GM23248 (cell line): Measurements from ENCODE around the gene GVQW3. TPM values are rescaled to one million over a fixed set of nuclear protein-coding genes. Genes with fewer than 3 reads are reported as not detected.
A peak's percentile ranks its signal among the peaks of the same experiment; 100 is the strongest.

Experiments used
- DNase-seq: peaks from one replicate; pipeline ENCODE4 v3.0.0-alpha.2; 2015
- H2AFZ ChIP-seq: fragments of 200-600 bp; sonication (generic); 2 replicates; pipeline ENCODE4 v1.6.1; 2016; ENCODE audit warnings: antibody characterized with exemption
- H3F3A ChIP-seq: fragments of 200-600 bp; sonication (generic); 2 replicates; pipeline ENCODE4 v1.6.1; 2016; ENCODE audit warnings: mild to moderate bottlenecking, antibody characterized with exemption, mixed run types; ENCODE audit not compliant: insufficient read depth
- H3K27ac ChIP-seq: fragments of 200-600 bp; sonication (generic); 2 replicates; pipeline ENCODE4 v1.5.1; 2016; ENCODE audit warnings: mild to moderate bottlenecking
- H3K27me3 ChIP-seq: fragments of 200-600 bp; sonication (generic); replicated peaks from 2 replicates; pipeline ENCODE4 v1.6.1; 2016; ENCODE audit warnings: mild to moderate bottlenecking; ENCODE audit not compliant: insufficient read depth
- H3K36me3 ChIP-seq: fragments of 200-600 bp; sonication (generic); 2 replicates; pipeline ENCODE4 v1.6.1; 2016; ENCODE audit warnings: low read depth, mild to moderate bottlenecking
- H3K4me1 ChIP-seq: fragments of 200-600 bp; sonication (generic); 2 replicates; pipeline ENCODE4 v1.6.1; 2016; ENCODE audit warnings: mild to moderate bottlenecking; ENCODE audit not compliant: insufficient read depth
- H3K4me2 ChIP-seq: fragments of 200-600 bp; sonication (generic); one replicate; pipeline ENCODE4 v1.6.1; 2016; ENCODE audit warnings: mild to moderate bottlenecking; ENCODE audit not compliant: unreplicated experiment
- H3K4me3 ChIP-seq: fragments of 200-600 bp; sonication (generic); 2 replicates; pipeline ENCODE4 v1.5.1; 2016; ENCODE audit warnings: mild to moderate bottlenecking
- H3K79me2 ChIP-seq: fragments of 200-600 bp; sonication (generic); 2 replicates; pipeline ENCODE4 v1.6.1; 2016; ENCODE audit warnings: mild to moderate bottlenecking; ENCODE audit not compliant: insufficient read depth
- H3K9ac ChIP-seq: fragments of 200-600 bp; sonication (generic); 2 replicates; pipeline ENCODE4 v1.6.1; 2016; ENCODE audit warnings: mild to moderate bottlenecking
- H3K9me2 ChIP-seq: fragments of 200-600 bp; sonication (generic); 2 replicates; pipeline ENCODE4 v1.6.1; 2016; ENCODE audit warnings: mixed run types, mild to moderate bottlenecking, moderate library complexity; ENCODE audit not compliant: insufficient read depth
- H3K9me3 ChIP-seq: fragments of 200-600 bp; sonication (generic); one replicate; pipeline ENCODE4 v1.6.1; 2017; ENCODE audit warnings: low read depth
- H4K20me1 ChIP-seq: fragments of 200-600 bp; sonication (generic); 2 replicates; pipeline ENCODE4 v1.6.0; 2016; ENCODE audit not compliant: insufficient read depth
- EZH2 ChIP-seq: fragments of 200-600 bp; sonication (generic); IDR thresholded peaks from 2 replicates; pipeline ENCODE4 v1.6.1; 2018; ENCODE audit warnings: antibody characterized with exemption, mild to moderate bottlenecking; ENCODE audit not compliant: insufficient read depth, poor library complexity, severe bottlenecking
- EZH2phosphoT487 ChIP-seq: fragments of 200-600 bp; sonication (generic); IDR thresholded peaks from 2 replicates; pipeline ENCODE4 v1.6.1; 2018; ENCODE audit warnings: antibody characterized with exemption, moderate library complexity, mild to moderate bottlenecking, low read depth; ENCODE audit not compliant: insufficient read depth
- WGBS, 2 experiments: methylation state at CpG; one replicate each; pipeline ENCODE4 v1.1.6; 2015 to 2017; ENCODE audit warnings: low lambda C conversion rate in 2 of 2, low coverage in 1 of 2; ENCODE audit errors: missing lambda C conversion rate in 2 of 2; 5-methylcytosine and 5-hydroxymethylcytosine counted together
- in situ Hi-C: fragments of 300-500 bp; cut with MboI; formaldehyde crosslinking; loops from 2 replicates; pipeline ENCODE4 v1.15.0; 2020
- polyA plus RNA-seq: library from polyadenylated mRNA; unstranded; fragments of >200 nt; fragmentation: Nextera tagmentation; extraction: Ambion mirVana; gene quantifications from 2 replicates; pipeline ENCODE4 v1.2.1, GENCODE V29; 2016
- total RNA-seq: library from RNA; depleted of rRNA; stranded (reverse); fragments of >200 nt; shearing (Covaris generic); gene quantifications from 2 replicates; pipeline ENCODE4 v1.2.3, GENCODE V29; 2014

The GVQW3 gene
- total and polyA plus RNA-seq, 2 experiments from 2014 or later = 0.54 to 0.76 TPM

DNA sequence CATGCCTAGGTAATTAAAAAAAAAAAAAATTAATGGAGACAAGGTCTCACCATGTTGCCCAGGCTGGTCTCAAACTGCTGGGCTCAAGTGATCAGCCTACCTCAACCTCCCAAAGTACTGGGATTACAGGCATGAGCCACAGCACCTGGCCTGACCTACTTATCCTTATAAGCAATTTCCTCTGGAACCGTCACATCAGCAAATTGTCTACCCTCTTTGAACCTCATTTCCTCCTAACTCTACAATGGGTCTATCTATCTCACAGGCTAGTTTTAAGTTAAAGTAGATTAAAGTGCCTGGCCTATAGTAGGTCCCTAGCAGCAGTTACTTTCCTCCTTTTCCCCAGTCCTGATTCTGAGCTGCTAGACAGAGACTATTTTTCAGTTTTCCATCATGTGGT, 43.7 kb upstream of the GVQW3 start:
- Histone ChIP-seq H3K9me2 (no peaks in the 10 kb centered on the region), H3K36me3 (no peaks in the 10 kb centered on the region), H3K9me3 (no peaks in the 10 kb centered on the region), H3K4me2 (no peak overlapping the region), H3K27me3 (no peaks in the 10 kb centered on the region), H4K20me1 (no peaks in the 10 kb centered on the region), H3K9ac (no peak overlapping the region), H3F3A (peaks cover 10% of the 10 kb centered on the region; the same call in 1 of the 2 replicates), H3K79me2 (no peaks in the 10 kb centered on the region), H3K4me1 (no peaks in the 10 kb centered on the region), H3K27ac (no peak overlapping the region), H2AFZ (no peak overlapping the region), H3K4me3 (no peak overlapping the region)
- WGBS, 2 experiments = 100% methylated on average over 1 of the region's 1 CpG
- TF ChIP-seq EZH2phosphoT487 (no peak), EZH2 (no peak)
- in situ Hi-C loops = no loop called here
- no peak for DNase-seq

DNA sequence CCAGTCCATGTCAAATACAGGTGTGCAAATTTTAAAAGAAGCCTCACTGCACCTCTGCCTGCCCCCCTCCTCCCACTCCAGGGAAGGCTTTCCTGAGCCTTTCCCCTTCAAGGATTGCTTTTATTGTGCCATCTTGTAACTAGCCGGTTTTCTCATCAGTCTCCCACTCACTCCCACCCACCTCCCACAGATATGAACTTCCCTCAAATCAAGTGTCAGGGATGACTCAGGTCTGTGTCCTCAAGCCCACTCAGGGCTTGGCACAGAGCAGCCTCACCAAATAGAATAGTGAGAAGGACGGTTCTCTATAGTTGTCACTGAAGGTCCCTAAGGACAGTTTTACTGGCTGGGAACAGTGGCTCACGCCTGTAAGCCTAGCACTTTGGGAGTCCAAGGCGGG, 43.2 kb upstream of the GVQW3 start:
- no peak for DNase-seq
- peaks cover 10% of the 10 kb centered on the region; the same call in 1 of the 2 replicates for H3F3A ChIP-seq
- no peaks in the 10 kb centered on the region for H3K4me1 ChIP-seq
- no peak overlapping the region for H3K27ac ChIP-seq
- no peaks in the 10 kb centered on the region for H3K27me3 ChIP-seq
- in situ Hi-C loops = no loop called here
- H3K36me3 ChIP-seq = no peaks in the 10 kb centered on the region
- H2AFZ ChIP-seq = no peak overlapping the region
- no peak overlapping the region for H3K4me2 ChIP-seq
- WGBS, 2 experiments = 59 to 70% methylated on average over 4 of the region's 4 CpGs
- no peak overlapping the region for H3K9ac ChIP-seq
- TF ChIP-seq EZH2phosphoT487 (no peak), EZH2 (no peak)
- no peaks in the 10 kb centered on the region for H3K9me3 ChIP-seq
- no peaks in the 10 kb centered on the region for H4K20me1 ChIP-seq
- H3K9me2 ChIP-seq = no peaks in the 10 kb centered on the region
- no peaks in the 10 kb centered on the region for H3K79me2 ChIP-seq
- H3K4me3 ChIP-seq = no peak overlapping the region

DNA sequence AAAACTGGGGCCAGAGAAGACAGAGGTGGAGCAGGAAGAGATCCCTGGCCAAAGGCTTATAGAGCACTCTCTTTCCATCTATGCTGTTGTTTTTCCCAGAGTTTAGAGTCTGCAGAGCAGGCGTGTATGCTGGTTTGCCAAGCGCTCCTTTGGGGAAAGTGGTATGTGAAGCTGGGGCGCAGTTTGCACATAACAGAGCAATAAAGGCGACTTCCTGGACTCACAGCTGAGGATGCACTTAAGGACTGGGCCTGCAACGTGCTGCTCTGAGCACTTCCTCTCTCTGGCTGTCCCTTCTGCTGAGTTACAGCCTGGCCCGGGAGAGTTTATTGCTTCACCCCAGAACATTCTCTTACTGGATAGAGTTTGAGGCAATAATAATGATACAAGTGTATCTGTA, 41.9 kb upstream of the GVQW3 start:
- no peak overlapping the region for H3K4me2 ChIP-seq
- in situ Hi-C loops = no loop called here
- H3K27ac ChIP-seq = 0 out of 2 replicates have a peak overlapping the region, but pooled peaks have one; percentile 1
- H3F3A ChIP-seq = peaks cover 10% of the 10 kb centered on the region; the same call in 1 of the 2 replicates
- H3K9ac ChIP-seq = no peak overlapping the region
- TF ChIP-seq EZH2 (no peak), EZH2phosphoT487 (no peak)
- H3K4me1 ChIP-seq = no peaks in the 10 kb centered on the region
- no peaks in the 10 kb centered on the region for H3K9me2 ChIP-seq
- no peaks in the 10 kb centered on the region for H3K36me3 ChIP-seq
- H3K79me2 ChIP-seq = no peaks in the 10 kb centered on the region
- H3K4me3 ChIP-seq = no peak overlapping the region
- no peaks in the 10 kb centered on the region for H3K9me3 ChIP-seq
- DNase-seq = peak; percentile 44
- no peaks in the 10 kb centered on the region for H4K20me1 ChIP-seq
- H2AFZ ChIP-seq = peak overlapping the region; percentile 53
- 25 to 27% methylated on average over 6 of the region's 6 CpGs for WGBS, 2 experiments
- H3K27me3 ChIP-seq = no peaks in the 10 kb centered on the region

DNA sequence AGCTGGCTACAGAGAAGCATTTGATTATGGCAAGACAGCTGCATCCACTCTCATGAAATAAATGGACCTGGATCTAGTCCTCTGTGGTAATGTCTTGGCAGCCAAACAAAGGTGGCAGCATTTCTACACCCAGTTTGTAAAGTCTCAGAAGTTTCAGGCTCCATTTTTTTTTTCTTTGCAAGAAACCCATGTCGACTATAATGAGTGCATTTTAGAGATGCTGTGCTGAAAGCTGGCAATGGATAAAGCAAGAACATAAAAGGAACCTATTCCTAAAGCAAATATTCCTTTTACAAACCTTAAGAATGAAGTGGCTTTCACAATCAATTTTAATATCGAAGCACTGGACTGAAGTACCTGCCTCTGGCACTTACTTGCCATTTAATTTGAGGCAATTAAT, 33.7 kb upstream of the GVQW3 start:
- Histone ChIP-seq H3K9ac (no peak overlapping the region), H3K4me2 (no peak overlapping the region), H3K27me3 (no peaks in the 10 kb centered on the region), H3K36me3 (peaks cover 2% of the 10 kb centered on the region; the same call in 1 of the 2 replicates), H4K20me1 (no peaks in the 10 kb centered on the region), H3K27ac (no peak overlapping the region), H3K9me2 (no peaks in the 10 kb centered on the region), H3K79me2 (no peaks in the 10 kb centered on the region), H3K9me3 (no peaks in the 10 kb centered on the region), H3K4me1 (no peaks in the 10 kb centered on the region), H3K4me3 (no peak overlapping the region), H2AFZ (no peak overlapping the region), H3F3A (no peaks in the 10 kb centered on the region)
- 27 to 38% methylated on average over 2 of the region's 2 CpGs for WGBS, 2 experiments
- in situ Hi-C loops = no loop called here
- no peak for DNase-seq
- TF ChIP-seq EZH2phosphoT487 (no peak), EZH2 (no peak)

DNA sequence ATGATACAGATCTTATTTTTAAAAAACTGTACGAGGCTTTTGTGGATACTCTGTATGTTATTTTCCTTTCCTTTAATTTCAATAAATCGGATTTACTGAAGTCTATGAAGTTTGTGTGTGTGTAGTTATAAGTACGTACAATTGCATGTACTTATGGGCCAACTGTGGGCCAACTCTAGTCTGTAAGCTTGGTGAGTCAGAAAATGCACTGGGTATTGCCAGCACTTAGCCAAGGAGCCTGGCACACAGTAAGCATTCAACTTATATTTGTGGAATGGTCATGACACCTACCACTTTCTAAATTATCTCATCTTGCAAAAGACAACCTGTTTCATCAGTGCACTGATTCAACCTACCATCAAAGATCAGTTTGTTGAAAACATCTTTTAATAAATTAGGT, 32.8 kb upstream of the GVQW3 start:
- Histone ChIP-seq H4K20me1 (no peaks in the 10 kb centered on the region), H3K27ac (no peak overlapping the region), H3K79me2 (no peaks in the 10 kb centered on the region), H3K36me3 (peaks cover 7% of the 10 kb centered on the region; the same call in 1 of the 2 replicates), H3K4me3 (no peak overlapping the region), H3K4me1 (no peaks in the 10 kb centered on the region), H3K9ac (no peak overlapping the region), H3K27me3 (no peaks in the 10 kb centered on the region), H3F3A (no peaks in the 10 kb centered on the region), H3K9me3 (no peaks in the 10 kb centered on the region), H2AFZ (no peak overlapping the region), H3K4me2 (no peak overlapping the region), H3K9me2 (no peaks in the 10 kb centered on the region)
- 98 to 100% methylated on average over 3 of the region's 3 CpGs for WGBS, 2 experiments
- in situ Hi-C loops = no loop called here
- no peak for TF ChIP-seq EZH2phosphoT487
- TF ChIP-seq EZH2 = no peak
- no peak for DNase-seq
